Activated naive CD8-positive, alpha-beta T cell treated with anti-CD3 and anti-CD28 coated beads for 36 hours (primary cell): ENCODE data around the gene RNF20. TPM values are rescaled to one million over a fixed set of nuclear protein-coding genes. Genes with fewer than 3 reads are reported as not detected.
"Not testable (repeated sequence)": the region's sequence is repeated elsewhere in the genome, so short reads cannot be mapped to it uniquely, and the experiment has no call there.

Source experiments
- DNase-seq: peaks from one replicate; pipeline ENCODE4 v3.0.0; 2021
- H3K27ac Mint-ChIP-seq: one replicate; pipeline ENCODE4 v1.8.0; 2022; ENCODE audit warnings: mild to moderate bottlenecking, moderate library complexity, mixed read lengths
- H3K27me3 Mint-ChIP-seq: one replicate; pipeline ENCODE4 v1.8.0; 2022; ENCODE audit warnings: mild to moderate bottlenecking, mixed read lengths
- H3K36me3 Mint-ChIP-seq: one replicate; pipeline ENCODE4 v1.8.0; 2021; ENCODE audit warnings: mild to moderate bottlenecking, mixed read lengths
- H3K4me1 Mint-ChIP-seq: one replicate; pipeline ENCODE4 v1.8.0; 2021; ENCODE audit warnings: mixed read lengths
- H3K4me3 Mint-ChIP-seq: one replicate; pipeline ENCODE4 v1.8.0; 2022; ENCODE audit warnings: mild to moderate bottlenecking, moderate library complexity, mixed read lengths
- H3K9me3 Mint-ChIP-seq: one replicate; pipeline ENCODE4 v1.8.0; 2022; ENCODE audit warnings: mixed read lengths
- total RNA-seq, 2 experiments: library from RNA; stranded (reverse); gene quantifications; one replicate each; pipeline ENCODE4 v1.2.3, GENCODE V29; 2021

The RNF20 gene
- total RNA-seq, 2 experiments from 2014 or later, result 39.7 to 44.2 TPM

DNA sequence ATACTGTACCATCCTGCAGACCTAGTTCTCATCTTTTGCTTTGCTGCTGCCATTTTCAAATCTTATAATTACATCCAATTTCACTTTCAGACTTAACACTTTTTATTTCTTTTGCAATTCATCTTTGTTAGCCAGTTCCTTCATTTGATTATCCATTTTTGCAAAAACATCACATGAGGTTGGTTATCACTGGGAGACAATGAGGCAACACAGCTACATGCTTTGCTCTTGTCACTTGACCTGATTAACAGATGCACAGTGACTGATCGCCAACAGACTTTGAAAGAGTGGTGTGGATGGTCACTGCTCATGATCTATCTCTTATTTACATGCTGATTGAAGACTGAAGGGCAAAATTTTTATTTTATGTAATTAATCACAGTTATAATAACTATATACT lies 17.0 kb upstream of the RNF20 start:
- peaks cover 2% of the 10 kb centered on the region for H3K9me3 Mint-ChIP-seq
- no peak overlapping the region for H3K4me3 Mint-ChIP-seq
- peaks cover 2% of the 10 kb centered on the region for H3K4me1 Mint-ChIP-seq
- H3K27ac Mint-ChIP-seq, result no peak overlapping the region
- DNase-seq, result no peak
- no peaks in the 10 kb centered on the region for H3K36me3 Mint-ChIP-seq
- H3K27me3 Mint-ChIP-seq, result peaks cover 24% of the 10 kb centered on the region

GRCh38 chr9:101518489-101518888 lies 15.2 kb upstream of the RNF20 start:
- not testable (repeated sequence) for H3K4me1 Mint-ChIP-seq, DNase-seq, H3K9me3 Mint-ChIP-seq, H3K4me3 Mint-ChIP-seq, H3K36me3 Mint-ChIP-seq, H3K27ac Mint-ChIP-seq
- peaks cover 37% of the 10 kb centered on the region for H3K27me3 Mint-ChIP-seq

DNA sequence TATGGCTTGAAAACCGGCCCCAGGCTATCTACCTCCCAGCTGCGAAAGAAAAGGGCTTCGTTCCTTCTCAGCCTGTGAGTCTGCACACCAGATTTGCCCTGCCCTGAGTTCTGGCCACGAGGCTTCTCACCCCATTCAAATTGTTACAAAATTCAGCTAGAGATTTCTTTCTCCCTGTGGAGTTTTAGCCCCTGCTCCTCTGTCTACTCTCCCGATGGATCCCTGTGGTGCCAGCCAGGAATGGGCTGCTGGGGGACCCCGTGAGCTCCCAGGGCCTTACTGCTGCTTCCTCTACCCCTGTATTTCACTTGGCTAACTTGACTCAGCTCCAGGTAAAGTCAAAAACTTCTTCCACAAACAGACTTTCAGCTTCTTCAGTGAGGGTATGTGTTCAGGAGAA lies 9.3 kb upstream of the RNF20 start:
- Mint-ChIP-seq H3K36me3 (no peaks in the 10 kb centered on the region), H3K27ac (no peak overlapping the region), H3K9me3 (no peaks in the 10 kb centered on the region), H3K27me3 (peaks cover 38% of the 10 kb centered on the region), H3K4me3 (no peak overlapping the region), H3K4me1 (peaks cover under 1% of the 10 kb centered on the region)
- no peak for DNase-seq

DNA sequence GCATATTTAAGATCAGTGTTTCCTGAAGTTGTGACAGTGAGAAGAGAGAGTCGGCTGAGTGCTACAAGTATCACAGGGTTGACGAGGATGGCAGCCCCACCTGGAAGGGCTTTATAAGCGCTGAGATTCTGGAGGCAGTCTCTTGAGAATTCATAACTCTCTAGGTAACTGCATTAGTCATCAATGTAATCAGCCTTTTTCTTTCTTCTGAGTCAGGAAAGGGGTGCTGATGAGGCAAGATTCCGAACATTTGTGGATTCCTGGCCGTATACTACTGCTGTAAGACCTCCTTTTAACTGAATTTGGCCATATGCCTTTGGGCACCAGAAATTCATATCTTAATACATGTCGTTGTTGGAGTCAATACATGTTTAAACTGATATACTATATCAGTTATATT lies 6.6 kb upstream of the RNF20 start:
- Mint-ChIP-seq H3K27me3 (peaks cover 25% of the 10 kb centered on the region), H3K4me1 (peaks cover 3% of the 10 kb centered on the region), H3K4me3 (no peak overlapping the region), H3K27ac (no peak overlapping the region), H3K36me3 (no peaks in the 10 kb centered on the region), H3K9me3 (no peaks in the 10 kb centered on the region)
- no peak for DNase-seq

GRCh38 chr9:101528015-101528414 lies 5.6 kb upstream of the RNF20 start:
- no peak for DNase-seq
- no peaks in the 10 kb centered on the region for H3K36me3 Mint-ChIP-seq
- no peaks in the 10 kb centered on the region for H3K9me3 Mint-ChIP-seq
- H3K27me3 Mint-ChIP-seq, result peaks cover 19% of the 10 kb centered on the region
- H3K4me3 Mint-ChIP-seq, result no peak overlapping the region
- H3K4me1 Mint-ChIP-seq, result peaks cover 3% of the 10 kb centered on the region
- no peak overlapping the region for H3K27ac Mint-ChIP-seq

DNA sequence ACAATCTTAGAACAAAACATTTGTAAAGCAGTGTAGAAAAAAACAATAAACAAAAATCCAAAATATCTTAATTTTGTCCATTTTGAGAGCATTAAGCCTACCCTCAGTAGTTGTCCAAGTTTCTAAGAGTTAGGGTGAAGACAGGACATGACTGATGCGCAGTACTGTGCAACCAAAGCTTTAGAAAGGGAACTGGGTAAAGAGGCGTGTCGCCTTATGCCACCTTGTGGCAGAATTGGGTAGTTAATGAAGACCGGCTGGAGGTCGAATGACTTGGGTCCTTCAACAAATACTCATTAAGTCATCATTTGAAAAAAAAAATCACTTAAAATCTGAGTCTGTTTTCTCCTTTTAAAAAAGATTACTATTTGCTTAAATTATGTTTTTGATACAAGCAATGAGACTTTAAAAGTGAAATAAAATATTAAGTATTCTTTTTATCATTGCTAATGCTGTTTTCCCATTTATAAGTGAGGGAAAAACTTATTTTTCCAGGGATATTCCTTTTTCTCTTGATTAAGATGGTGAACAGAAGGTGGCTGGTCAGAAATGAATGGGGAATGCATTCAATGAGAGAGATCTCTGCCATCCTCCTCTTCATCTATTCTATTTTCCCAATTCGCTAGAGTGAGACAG lies 3.5 kb upstream of the RNF20 start:
- H3K36me3 Mint-ChIP-seq, result peaks cover 2% of the 10 kb centered on the region

DNA sequence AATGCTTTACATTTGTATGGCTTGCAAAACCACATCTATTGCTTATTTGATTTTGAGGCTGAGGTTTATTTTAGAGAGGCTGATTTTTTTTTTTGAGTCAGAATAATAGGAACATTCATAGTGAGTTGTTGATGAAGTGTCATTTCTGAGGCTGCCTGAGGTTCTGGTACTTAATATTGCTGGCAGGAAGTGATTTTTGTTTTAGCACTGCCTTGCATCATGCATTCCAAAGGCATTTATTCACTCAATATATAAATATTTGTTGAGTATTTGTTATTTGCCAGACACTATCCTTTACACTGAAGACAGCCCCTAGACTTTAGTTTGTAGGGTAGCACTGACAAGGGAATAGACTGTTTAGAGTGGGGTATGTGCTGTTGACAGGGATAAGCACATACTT lies 2.7 kb downstream of the RNF20 start:
- no peaks in the 10 kb centered on the region for H3K27me3 Mint-ChIP-seq
- H3K9me3 Mint-ChIP-seq, result no peaks in the 10 kb centered on the region
- peaks cover 9% of the 10 kb centered on the region for H3K4me1 Mint-ChIP-seq
- H3K36me3 Mint-ChIP-seq, result peaks cover 15% of the 10 kb centered on the region
- H3K4me3 Mint-ChIP-seq, result no peak overlapping the region
- H3K27ac Mint-ChIP-seq, result no peak overlapping the region
- no peak for DNase-seq

More for the DNA sequence above, 3.5 kb upstream of the RNF20 start:
- peaks cover 5% of the 10 kb centered on the region for H3K27me3 Mint-ChIP-seq
- H3K4me1 Mint-ChIP-seq, result peaks cover 6% of the 10 kb centered on the region
- no peak overlapping the region for H3K27ac Mint-ChIP-seq
- H3K9me3 Mint-ChIP-seq, result no peaks in the 10 kb centered on the region
- peak; percentile 64 for DNase-seq
- no peak overlapping the region for H3K4me3 Mint-ChIP-seq

- peaks cover 15% of the 10 kb centered on the region for H3K36me3 Mint-ChIP-seq
- no peak overlapping the region for H3K27ac Mint-ChIP-seq
- H3K4me1 Mint-ChIP-seq, result peaks cover 9% of the 10 kb centered on the region
- no peaks in the 10 kb centered on the region for H3K27me3 Mint-ChIP-seq
- H3K9me3 Mint-ChIP-seq, result no peaks in the 10 kb centered on the region
- DNase-seq, result no peak
- no peak overlapping the region for H3K4me3 Mint-ChIP-seq
These were observed 3.3 kb downstream of the RNF20 start for GRCh38 chr9:101536938-101537337.

- H3K4me1 Mint-ChIP-seq, result peaks cover 7% of the 10 kb centered on the region
- H3K9me3 Mint-ChIP-seq, result no peaks in the 10 kb centered on the region
- no peak overlapping the region for H3K27ac Mint-ChIP-seq
- H3K36me3 Mint-ChIP-seq, result peaks cover 18% of the 10 kb centered on the region
- no peak overlapping the region for H3K4me3 Mint-ChIP-seq
- DNase-seq, result no peak
- H3K27me3 Mint-ChIP-seq, result no peaks in the 10 kb centered on the region
These were observed 6.4 kb downstream of the RNF20 start for GRCh38 chr9:101540069-101540468.

GRCh38 chr9:101543098-101543735 lies 9.6 kb downstream of the RNF20 start:
- H3K27ac Mint-ChIP-seq, result no peak overlapping the region
- DNase-seq, result no peak
- no peaks in the 10 kb centered on the region for H3K4me1 Mint-ChIP-seq
- H3K36me3 Mint-ChIP-seq, result peaks cover 26% of the 10 kb centered on the region
- H3K27me3 Mint-ChIP-seq, result no peaks in the 10 kb centered on the region
- H3K9me3 Mint-ChIP-seq, result no peaks in the 10 kb centered on the region
- H3K4me3 Mint-ChIP-seq, result no peak overlapping the region

- not testable (repeated sequence) for H3K27me3 Mint-ChIP-seq, H3K4me1 Mint-ChIP-seq, H3K4me3 Mint-ChIP-seq, H3K27ac Mint-ChIP-seq, DNase-seq, H3K9me3 Mint-ChIP-seq
- peaks cover 39% of the 10 kb centered on the region for H3K36me3 Mint-ChIP-seq
These were observed 15.9 kb downstream of the RNF20 start for GRCh38 chr9:101549472-101550098.

DNA sequence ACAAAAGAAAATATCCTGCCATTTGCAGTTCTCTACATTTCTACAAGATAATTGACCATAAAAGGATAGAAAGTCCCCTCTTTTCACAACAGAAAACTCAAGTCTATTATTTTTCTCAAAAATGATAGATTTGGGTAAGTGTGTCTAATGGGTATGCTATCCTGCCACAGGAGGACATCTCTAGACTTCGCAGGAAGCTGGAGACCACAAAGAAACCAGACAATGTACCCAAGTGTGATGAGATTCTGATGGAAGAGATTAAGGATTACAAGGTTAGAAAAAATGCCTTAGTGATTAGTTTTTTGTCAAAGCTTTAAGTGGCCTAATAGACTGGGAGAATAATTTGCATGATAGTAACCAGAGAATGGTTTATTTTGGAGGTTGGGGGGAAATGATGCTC lies 28.1 kb downstream of the RNF20 start:
- no peak overlapping the region for H3K4me3 Mint-ChIP-seq
- peaks cover 19% of the 10 kb centered on the region for H3K4me1 Mint-ChIP-seq
- DNase-seq, result no peak
- peaks cover 17% of the 10 kb centered on the region for H3K9me3 Mint-ChIP-seq
- no peaks in the 10 kb centered on the region for H3K27me3 Mint-ChIP-seq
- peaks cover 83% of the 10 kb centered on the region for H3K36me3 Mint-ChIP-seq
- H3K27ac Mint-ChIP-seq, result no peak overlapping the region

- Mint-ChIP-seq H3K36me3 (peaks cover 82% of the 10 kb centered on the region), H3K27me3 (no peaks in the 10 kb centered on the region), H3K4me1 (peaks cover 27% of the 10 kb centered on the region), H3K27ac (no peak overlapping the region), H3K4me3 (no peak overlapping the region), H3K9me3 (peaks cover 16% of the 10 kb centered on the region)
- no peak for DNase-seq
These were observed 29.3 kb downstream of the RNF20 start for GRCh38 chr9:101562966-101563365.

DNA sequence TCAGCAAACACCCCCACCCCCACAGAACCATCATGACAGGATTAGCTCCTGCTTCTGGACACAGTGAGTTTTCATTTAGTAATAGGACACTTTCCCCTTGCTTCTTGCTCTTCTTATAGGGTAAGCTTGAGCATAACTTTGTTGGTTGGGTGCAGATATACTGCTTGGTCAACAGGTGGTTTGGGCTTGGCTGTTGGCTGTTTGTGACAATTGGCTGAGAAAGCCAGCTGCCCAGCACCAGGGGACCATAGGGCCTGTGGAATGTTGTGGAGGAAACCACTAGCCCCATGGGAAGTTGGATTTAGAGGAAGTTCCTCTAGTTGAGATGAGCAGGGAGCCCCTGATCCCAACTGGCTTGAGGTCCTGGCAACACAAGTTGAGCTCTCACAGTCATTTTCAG lies 30.6 kb downstream of the RNF20 start:
- Mint-ChIP-seq H3K27me3 (no peaks in the 10 kb centered on the region), H3K4me3 (no peak overlapping the region), H3K36me3 (peaks cover 81% of the 10 kb centered on the region), H3K9me3 (peaks cover 5% of the 10 kb centered on the region), H3K27ac (no peak overlapping the region), H3K4me1 (peaks cover 25% of the 10 kb centered on the region)
- no peak for DNase-seq

DNA sequence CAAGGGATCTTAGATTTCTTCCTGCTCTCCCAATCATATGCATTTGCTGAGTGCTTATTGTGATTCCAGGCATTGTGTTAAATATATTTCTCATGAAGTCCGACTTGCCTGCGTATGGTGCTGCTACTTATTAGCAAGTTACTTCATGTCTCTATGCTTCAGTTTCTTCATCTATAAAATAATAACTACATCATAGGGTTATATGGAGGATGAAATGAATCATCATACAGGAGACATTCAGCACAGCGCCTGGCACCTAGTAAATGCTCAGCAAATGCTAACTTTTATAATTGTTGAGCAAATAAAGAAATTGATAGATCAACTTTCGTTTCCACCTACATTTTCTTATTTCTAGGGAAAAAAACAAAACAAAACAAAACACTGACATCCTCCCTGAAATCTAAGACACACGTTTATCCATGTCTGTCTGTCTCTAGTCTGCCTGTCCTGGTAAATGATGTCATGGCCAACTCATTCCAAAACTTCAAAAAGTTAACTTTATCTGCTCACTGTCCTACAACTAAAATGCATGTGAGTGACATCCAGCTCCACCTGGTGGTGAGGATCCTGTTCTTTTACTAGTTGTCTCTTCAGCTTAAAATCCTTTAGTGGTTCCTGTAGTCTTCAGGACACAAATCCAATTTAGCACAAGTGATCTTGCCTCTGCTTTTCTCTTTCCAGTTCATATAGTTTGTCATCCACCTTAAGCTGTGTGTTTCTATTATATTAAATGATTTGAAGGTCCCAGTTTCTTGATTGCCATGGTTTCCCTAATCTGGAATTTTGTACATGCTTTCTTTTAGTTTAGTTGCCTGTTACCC lies 33.5 kb downstream of the RNF20 start:
- Mint-ChIP-seq H3K27me3 (no peaks in the 10 kb centered on the region), H3K27ac (no peak overlapping the region), H3K36me3 (peaks cover 74% of the 10 kb centered on the region), H3K4me1 (peaks cover 43% of the 10 kb centered on the region), H3K4me3 (no peak overlapping the region), H3K9me3 (no peaks in the 10 kb centered on the region)
- peak; percentile 8 for DNase-seq
